GM12878 (cell line): ENCODE results near the gene CACNA1H. TPM values are rescaled to one million over a fixed set of nuclear protein-coding genes. Genes with fewer than 3 reads are reported as not detected.

Experiments
- ATAC-seq: fragments of 200-7000 bp; cut with Tn5 transposase; 3 replicates; pipeline ENCODE4 v1.9.1; 2020; ENCODE audit warnings: mild to moderate bottlenecking, moderate library complexity
- BruUV-seq: library from RNA; stranded (reverse); fragments of 400-500 nt; replicated peaks from 2 replicates; lab custom pipeline; 2021; lab: Mats Ljungman, UMichigan
- CTCF ChIA-PET: fragments of 300-600 bp; sonication (Branson Sonifier 250); formaldehyde crosslinking; extraction: SDS; loops from one replicate; lab custom pipeline; 2021; ENCODE audit warnings: inconsistent platforms; lab: Yijun Ruan, JAX
- POLR2A ChIA-PET: fragments of 350-600 bp; formaldehyde crosslinking; extraction: SDS; loops from one replicate; lab custom pipeline; 2021; ENCODE audit warnings: inconsistent platforms; lab: Charles Lee
- RAD21 ChIA-PET: fragments of 300-600 bp; sonication (Branson Sonifier 250); formaldehyde crosslinking; loops from one replicate; lab custom pipeline; 2023; ENCODE audit warnings: antibody characterized with exemption; ENCODE audit not compliant: unreplicated experiment; lab: Charles Lee
- SMC1A ChIA-PET: fragments of 300-600 bp; sonication (Branson Sonifier 250); formaldehyde crosslinking; loops from one replicate; lab custom pipeline; 2023; ENCODE audit not compliant: unreplicated experiment, uncharacterized antibody; lab: Charles Lee
- DNase-seq: peaks from one replicate; pipeline ENCODE4 v3.0.0-alpha.2; 2011; ENCODE audit warnings: low read depth, low spot score
- FAIRE-seq: peaks from 3 replicates; lab custom pipeline; 2011; peaks lifted over from hg19 to GRCh38; lab: Jason Lieb, UNC
- H2AFZ ChIP-seq: 2 replicates; pipeline ENCODE4 v1.6.0; 2011; ENCODE audit warnings: low read depth, low read length, control low read depth; ENCODE audit not compliant: control insufficient read depth
- H3K27ac ChIP-seq: 2 replicates; pipeline ENCODE4 v1.5.1; 2011; ENCODE audit warnings: control low read depth; ENCODE audit not compliant: control insufficient read depth, insufficient read depth
- H3K27me3 ChIP-seq, 2 experiments: replicated peaks in 1 of 2; 2 replicates each; pipeline versions ENCODE4 v1.6.0 to v1.6.1; 2011; ENCODE audit warnings: low read length in 1 of 2; ENCODE audit not compliant: control insufficient read depth in 2 of 2, insufficient read depth in 2 of 2
- H3K36me3 ChIP-seq, 2 experiments: 2 replicates each; pipeline ENCODE4 v1.5.1; 2011; ENCODE audit warnings: low read length in 1 of 2; ENCODE audit not compliant: control insufficient read depth in 2 of 2, insufficient read depth in 2 of 2
- H3K4me1 ChIP-seq: 2 replicates; pipeline ENCODE4 v1.6.1; 2011; ENCODE audit warnings: mild to moderate bottlenecking, low read length, moderate library complexity, mixed read lengths; ENCODE audit not compliant: control insufficient read depth, insufficient read depth
- H3K4me2 ChIP-seq: 2 replicates; pipeline ENCODE4 v1.6.0; 2011; ENCODE audit warnings: control low read depth; ENCODE audit not compliant: control insufficient read depth, insufficient read depth
- H3K4me3 ChIP-seq: fragments of 200-600 bp; sonication (generic); 2 replicates; pipeline ENCODE4 v1.5.1; 2016
- H3K79me2 ChIP-seq: 2 replicates; pipeline ENCODE4 v1.6.0; 2011; ENCODE audit warnings: low read length; ENCODE audit not compliant: control insufficient read depth, insufficient read depth
- H3K9ac ChIP-seq: 2 replicates; pipeline ENCODE4 v1.8.0; 2011; ENCODE audit warnings: low read length, control low read depth, mixed read lengths; ENCODE audit not compliant: control insufficient read depth, insufficient read depth
- H3K9me3 ChIP-seq: replicated peaks from 3 replicates; pipeline ENCODE4 v1.5.1; 2011; ENCODE audit warnings: mild to moderate bottlenecking, low read length; ENCODE audit not compliant: control insufficient read depth, insufficient read depth
- H4K20me1 ChIP-seq: 2 replicates; pipeline ENCODE4 v1.6.0; 2011; ENCODE audit not compliant: control insufficient read depth, insufficient read depth
- CEBPB ChIP-seq, 2 experiments: fragments of 150-350 bp in 1 of 2; IDR thresholded peaks; 2 replicates each; pipeline ENCODE4 v1.6.1; 2012 to 2014; ENCODE audit warnings: low read depth in 2 of 2, low read length in 2 of 2, borderline replicate concordance in 1 of 2, inconsistent platforms in 1 of 2
- LARP7 ChIP-seq: fragments of 450-650 bp; IDR thresholded peaks from 2 replicates; pipeline ENCODE4 v1.6.1; 2017; ENCODE audit warnings: mild to moderate bottlenecking
- NR2C1 ChIP-seq: fragments of 450-650 bp; IDR thresholded peaks from 2 replicates; pipeline ENCODE4 v1.6.1; 2017; ENCODE audit warnings: antibody characterized with exemption, mild to moderate bottlenecking, moderate library complexity
- POLR2AphosphoS2 ChIP-seq: IDR thresholded peaks from 2 replicates; pipeline ENCODE4 v1.6.1; 2011; ENCODE audit warnings: low read depth, mild to moderate bottlenecking, low read length, improper control_type of control experiment, moderate library complexity
- RCOR1 ChIP-seq: conservative IDR thresholded peaks from 2 replicates; pipeline ENCODE4 v1.6.1; 2012; ENCODE audit warnings: low read depth, low read length, improper control_type of control experiment
- SMAD1 ChIP-seq: fragments of 450-650 bp; IDR thresholded peaks from 2 replicates; pipeline ENCODE4 v1.6.1; 2018; ENCODE audit warnings: mild to moderate bottlenecking, low read depth; ENCODE audit not compliant: partially characterized antibody
- STAT1 ChIP-seq: fragments of 450-650 bp; conservative IDR thresholded peaks from 2 replicates; pipeline ENCODE4 v1.6.1; 2014; ENCODE audit warnings: antibody characterized with exemption, mild to moderate bottlenecking
- ZBTB40 ChIP-seq: fragments of 450-650 bp; IDR thresholded peaks from 2 replicates; pipeline ENCODE4 v1.6.1; 2016; ENCODE audit warnings: mild to moderate bottlenecking, moderate library complexity, borderline replicate concordance
- ZNF24 ChIP-seq: fragments of 450-650 bp; IDR thresholded peaks from 2 replicates; pipeline ENCODE4 v1.6.1; 2017; ENCODE audit warnings: antibody characterized with exemption, mild to moderate bottlenecking
- ZNF384 ChIP-seq: IDR thresholded peaks from 2 replicates; pipeline ENCODE4 v1.6.1; 2012; ENCODE audit warnings: low read depth, mild to moderate bottlenecking, low read length, improper control_type of control experiment, borderline replicate concordance
- WGBS: methylation state at CpG from one replicate; pipeline ENCODE4 v1.1.6; 2016; ENCODE audit warnings: low lambda C conversion rate; ENCODE audit not compliant: insufficient replicate concordance, insufficient coverage; ENCODE audit errors: missing lambda C conversion rate; 5-methylcytosine and 5-hydroxymethylcytosine counted together
- in situ Hi-C: fragments of 300-500 bp; cut with MboI; formaldehyde crosslinking; loops from 9 replicates; pipeline ENCODE4 v1.14.3; 2018; ENCODE audit warnings: mixed read lengths
- intact Hi-C: fragments of 100-400 bp; cut with micrococcal nuclease; formaldehyde crosslinking; loops from one replicate; pipeline ENCODE4 v1.14.2; 2022; ENCODE audit not compliant: unreplicated experiment
- polyA plus RNA-seq, 11 experiments: library from polyadenylated mRNA; depleted of rRNA in 4 of 11; unstranded in 6 of 11; stranded (reverse) in 5 of 11; fragments of >200 nt; fragmentation: Nextera tagmentation in 4 of 11; fragmentation: Illumina TruSeq in 1 of 11; extraction: Ambion mirVana in 4 of 11; extraction: Trizol in 1 of 11; gene quantifications; 1 replicate in 1 of 11; 2 replicates in 10 of 11; pipeline versions ENCODE4 v1.2.1 to v1.2.3, GENCODE V29; 2011 to 2016; ENCODE audit warnings: inconsistent platforms in 2 of 11, missing spikeins in 2 of 11, low read depth in 1 of 11
- total RNA-seq, 4 experiments: library from RNA; depleted of rRNA in 3 of 4; stranded (reverse); fragments of >200 nt in 3 of 4; fragmentation: Illumina TruSeq in 1 of 4; extraction: Trizol in 1 of 4; gene quantifications; 2 replicates each; pipeline versions ENCODE4 v1.2.1 to v1.2.3, GENCODE V29; 2013 to 2021
- TF ChIP-seq, protein P1 (sequence below): IDR thresholded peaks from 2 replicates; pipeline ENCODE4 v1.6.1; 2011; ENCODE audit warnings: low read depth, mild to moderate bottlenecking, low read length, moderate library complexity, borderline replicate concordance; ENCODE audit errors: extremely low read depth

Gene CACNA1H
- total and polyA plus RNA-seq, 10 of the 15 experiments (the other 5 are each of a cell fraction or from before 2014, with no cell fraction given): 0.03 to 0.54 TPM; not detected in 8

DNA sequence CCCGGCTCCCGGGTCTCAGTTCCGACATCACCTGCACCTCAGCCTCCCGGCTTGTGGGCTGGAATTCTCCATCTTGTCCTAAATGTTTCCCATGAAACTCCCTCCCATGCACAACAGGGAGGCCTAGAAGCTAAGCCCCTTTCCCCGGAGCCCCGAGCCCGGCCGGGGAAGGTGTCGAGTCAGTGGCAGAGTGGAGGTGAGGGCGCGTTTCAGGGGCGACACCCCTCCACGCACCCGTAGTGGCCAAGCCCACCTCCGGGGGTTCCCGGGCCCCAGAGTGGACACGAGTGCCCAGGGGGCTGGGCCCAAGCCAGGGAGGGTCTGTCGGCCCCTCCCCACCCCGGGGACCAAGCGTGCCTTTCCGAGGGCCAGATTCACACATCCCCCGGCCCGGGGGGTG is 31.9 kb upstream of the CACNA1H start:
- ChIA-PET POLR2A (no interaction called here), RAD21 (no interaction called here), CTCF (no interaction called here), SMC1A (no interaction called here)
- Histone ChIP-seq H3K9me3 (no peaks in the 10 kb centered on the region), H3K4me3 (no peak overlapping the region), H2AFZ (no peak overlapping the region), H3K4me2 (no peak overlapping the region), H3K4me1 (no peaks in the 10 kb centered on the region), H4K20me1 (no peaks in the 10 kb centered on the region), H3K27ac (no peak overlapping the region), H3K27me3 (no peaks in the 10 kb centered on the region), H3K36me3 (no peaks in the 10 kb centered on the region), H3K79me2 (no peaks in the 10 kb centered on the region), H3K9ac (no peak overlapping the region)
- WGBS: 59% methylated on average over 23 of the region's 23 CpGs
- ATAC-seq (no peak), DNase-seq (no peak), FAIRE-seq (no peak)
- TF ChIP-seq RCOR1: no peak
- TF ChIP-seq POLR2AphosphoS2: no peak
- no peak for TF ChIP-seq SMAD1
- intact Hi-C loops (no loop called here), in situ Hi-C loops (loop anchor here (10.0 kb wide), 1 partner anchor 56 kb away; no protein-coding TSS in a partner anchor)
- no TSS peak for BruUV-seq

DNA sequence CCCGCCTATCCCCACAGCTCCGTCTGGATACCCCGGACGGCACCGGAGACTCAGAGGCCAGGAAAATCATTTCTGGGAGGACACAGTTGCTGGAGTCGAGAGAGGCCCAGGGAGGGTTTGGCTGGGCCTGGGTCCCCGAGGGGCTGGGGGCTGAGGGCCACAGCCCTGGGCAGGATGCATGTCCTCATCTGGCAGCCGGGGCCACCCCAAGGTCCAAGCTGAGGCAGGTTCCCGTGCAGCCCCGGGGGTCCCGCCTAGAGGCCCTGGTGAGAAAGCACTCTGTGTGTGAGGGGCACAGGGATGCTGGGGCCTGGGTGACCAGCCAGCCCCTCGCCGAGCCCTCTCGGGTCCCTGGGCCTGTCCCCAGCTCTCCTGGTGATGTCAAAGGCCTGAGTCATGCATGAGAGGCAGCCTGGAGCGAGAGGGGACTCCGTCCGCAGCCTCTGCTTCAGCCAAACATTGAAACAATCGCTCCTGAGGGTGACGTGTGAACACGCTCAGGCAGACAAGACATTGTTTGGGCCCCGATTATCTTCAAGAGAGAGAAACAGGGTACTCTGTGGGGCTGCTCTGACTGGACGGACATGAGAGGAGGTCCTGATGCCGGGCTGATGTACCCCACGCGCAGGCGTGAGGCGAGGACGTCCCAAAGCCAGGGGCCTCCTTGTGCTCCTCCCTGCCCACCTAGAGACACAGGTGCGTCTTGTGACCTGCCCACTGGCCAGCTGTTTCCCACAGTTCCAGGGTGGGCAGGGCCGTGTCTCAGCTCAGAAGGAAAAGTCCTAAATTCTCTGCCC is 31.1 kb upstream of the CACNA1H start:
- H4K20me1 ChIP-seq: no peaks in the 10 kb centered on the region
- no peak overlapping the region for H3K4me2 ChIP-seq
- no peak overlapping the region for H2AFZ ChIP-seq
- H3K9ac ChIP-seq: no peak overlapping the region
- no peak for ATAC-seq
- no peaks in the 10 kb centered on the region for H3K9me3 ChIP-seq
- no peaks in the 10 kb centered on the region for H3K36me3 ChIP-seq
- no peak overlapping the region for H3K4me3 ChIP-seq
- ChIA-PET SMC1A (no interaction called here), RAD21 (no interaction called here), POLR2A (no interaction called here), CTCF (no interaction called here)
- intact Hi-C loops: no loop called here
- DNase-seq: no peak
- no peak for FAIRE-seq
- in situ Hi-C loops: loop anchor here (10.0 kb wide), 1 partner anchor 57 kb away; no protein-coding TSS in a partner anchor
- H3K79me2 ChIP-seq: no peaks in the 10 kb centered on the region
- WGBS: 34% methylated on average over 29 of the region's 30 CpGs
- no peaks in the 10 kb centered on the region for H3K4me1 ChIP-seq
- no peak overlapping the region for H3K27ac ChIP-seq
- BruUV-seq: no TSS peak
- no peaks in the 10 kb centered on the region for H3K27me3 ChIP-seq
- TF ChIP-seq ZNF24: no peak
- no peak for TF ChIP-seq NR2C1
- TF ChIP-seq STAT1: no peak
- TF ChIP-seq ZBTB40: no peak
- TF ChIP-seq CEBPB (IDR thresholded peaks at IDR 0.05; ENCODE audit: borderline replicate concordance in 1 of 2, low read depth in 2 of 2, low read length in 2 of 2): no peak
- TF ChIP-seq POLR2AphosphoS2: no peak
- no peak for TF ChIP-seq LARP7
- TF ChIP-seq, protein P1, sequence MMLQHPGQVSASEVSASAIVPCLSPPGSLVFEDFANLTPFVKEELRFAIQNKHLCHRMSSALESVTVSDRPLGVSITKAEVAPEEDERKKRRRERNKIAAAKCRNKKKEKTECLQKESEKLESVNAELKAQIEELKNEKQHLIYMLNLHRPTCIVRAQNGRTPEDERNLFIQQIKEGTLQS: no peak
- TF ChIP-seq ZNF384: no peak
